Keratinocyte (primary cell): ENCODE measurements around the gene GPC5. TPM values are rescaled to one million over a fixed set of nuclear protein-coding genes. Genes with fewer than 3 reads are reported as not detected.

Experiments used
- DNase-seq: peaks from one replicate; pipeline ENCODE4 v3.0.0-alpha.2; 2011; ENCODE audit warnings: low read depth, missing footprints, low spot score
- FAIRE-seq: peaks from 2 replicates; lab custom pipeline; 2011; peaks lifted over from hg19 to GRCh38; lab: Jason Lieb, UNC
- H2AFZ ChIP-seq: 2 replicates; pipeline ENCODE4 v1.6.0; 2012; ENCODE audit warnings: low read length, control low read depth, inconsistent platforms; ENCODE audit not compliant: control insufficient read depth
- H3K27ac ChIP-seq: 2 replicates; pipeline ENCODE4 v1.5.1; 2011; ENCODE audit warnings: low read length; ENCODE audit not compliant: control insufficient read depth, insufficient read depth
- H3K27me3 ChIP-seq: 3 replicates; pipeline ENCODE4 v1.6.0; 2011; ENCODE audit warnings: low read length; ENCODE audit not compliant: control insufficient read depth, insufficient read depth; ENCODE audit errors: extremely low read depth
- H3K36me3 ChIP-seq, 2 experiments: 2 replicates in 1 of 2; 3 replicates in 1 of 2; pipeline ENCODE4 v1.5.1; 2011; ENCODE audit warnings: low read length in 2 of 2, mild to moderate bottlenecking in 1 of 2; ENCODE audit not compliant: control insufficient read depth in 2 of 2, insufficient read depth in 2 of 2; ENCODE audit errors: extremely low read depth in 1 of 2
- H3K4me1 ChIP-seq: 3 replicates; pipeline ENCODE4 v1.5.1; 2011; ENCODE audit warnings: low read length; ENCODE audit not compliant: control insufficient read depth, insufficient read depth; ENCODE audit errors: extremely low read depth
- H3K4me2 ChIP-seq: 3 replicates; pipeline ENCODE4 v1.6.0; 2011; ENCODE audit warnings: low read depth, low read length; ENCODE audit not compliant: control insufficient read depth, insufficient read depth; ENCODE audit errors: extremely low read depth
- H3K4me3 ChIP-seq, 3 experiments: fragments of 200-600 bp in 1 of 3; sonication (generic) in 1 of 3; 2 replicates in 2 of 3; 3 replicates in 1 of 3; pipeline ENCODE4 v1.5.1; 2011 to 2016; ENCODE audit warnings: low read length in 3 of 3, mild to moderate bottlenecking in 3 of 3, control low read depth in 2 of 3, inconsistent platforms in 1 of 3, low read depth in 1 of 3, mixed read lengths in 1 of 3, mixed run types in 1 of 3, moderate library complexity in 1 of 3; ENCODE audit not compliant: control insufficient read depth in 2 of 3, insufficient read depth in 2 of 3; ENCODE audit errors: extremely low read depth in 1 of 3
- H3K79me2 ChIP-seq: 2 replicates; pipeline ENCODE4 v1.6.0; 2012; ENCODE audit warnings: low read length; ENCODE audit not compliant: control insufficient read depth, insufficient read depth
- H3K9ac ChIP-seq: 3 replicates; pipeline ENCODE4 v1.6.0; 2011; ENCODE audit warnings: low read length; ENCODE audit not compliant: control insufficient read depth, insufficient read depth; ENCODE audit errors: extremely low read depth
- H3K9me1 ChIP-seq: 3 replicates; pipeline ENCODE4 v1.6.0; 2011; ENCODE audit warnings: low read length; ENCODE audit not compliant: control insufficient read depth, insufficient read depth; ENCODE audit errors: extremely low read depth
- H3K9me3 ChIP-seq: 2 replicates; pipeline ENCODE4 v1.5.1; 2012; ENCODE audit warnings: low read depth, low read length; ENCODE audit not compliant: control insufficient read depth
- H4K20me1 ChIP-seq: 3 replicates; pipeline ENCODE4 v1.6.0; 2011; ENCODE audit warnings: low read length; ENCODE audit not compliant: control insufficient read depth, insufficient read depth; ENCODE audit errors: extremely low read depth
- CTCF ChIP-seq, 3 experiments: IDR thresholded peaks in 1 of 3; conservative IDR thresholded peaks in 1 of 3; optimal IDR thresholded peaks in 1 of 3; 2 replicates in 2 of 3; 3 replicates in 1 of 3; pipeline versions ENCODE3 to v1.5.1; 2011; ENCODE audit warnings: low read length in 3 of 3, mild to moderate bottlenecking in 3 of 3, moderate library complexity in 2 of 3, control low read depth in 1 of 3, inconsistent platforms in 1 of 3; ENCODE audit not compliant: insufficient read depth in 2 of 3; ENCODE audit errors: extremely low read depth in 1 of 3
- EZH2 ChIP-seq: IDR thresholded peaks from one replicate; pipeline ENCODE4 v1.6.1; 2012; ENCODE audit warnings: inconsistent platforms, mild to moderate bottlenecking, low read length, moderate library complexity
- dilution Hi-C: fragments of 300-500 bp; cut with MboI; formaldehyde crosslinking; loops from one replicate; pipeline ENCODE4 v1.7.0; 2020; ENCODE audit warnings: low sequenced_read_pairs; ENCODE audit not compliant: extremely low pct_ligation_motif_present
- polyA plus RNA-seq, 5 experiments: library from polyadenylated mRNA; depleted of rRNA in 3 of 5; stranded (reverse) in 3 of 5; stranded (forward) in 1 of 5; unstranded in 1 of 5; fragments of >200 nt; gene quantifications; 1 replicate in 1 of 5; 2 replicates in 3 of 5; 3 replicates in 1 of 5; pipeline versions ENCODE4 v1.2.1 to v1.2.3, GENCODE V29; 2011 to 2012; ENCODE audit warnings: missing spikeins in 2 of 5, low read depth in 1 of 5, low replicate concordance in 1 of 5

GPC5 gene
- polyA plus RNA-seq, 1 donor (not counting 4 experiments of a cell fraction or from before 2014, with no cell fraction given) = 0.10 TPM

DNA sequence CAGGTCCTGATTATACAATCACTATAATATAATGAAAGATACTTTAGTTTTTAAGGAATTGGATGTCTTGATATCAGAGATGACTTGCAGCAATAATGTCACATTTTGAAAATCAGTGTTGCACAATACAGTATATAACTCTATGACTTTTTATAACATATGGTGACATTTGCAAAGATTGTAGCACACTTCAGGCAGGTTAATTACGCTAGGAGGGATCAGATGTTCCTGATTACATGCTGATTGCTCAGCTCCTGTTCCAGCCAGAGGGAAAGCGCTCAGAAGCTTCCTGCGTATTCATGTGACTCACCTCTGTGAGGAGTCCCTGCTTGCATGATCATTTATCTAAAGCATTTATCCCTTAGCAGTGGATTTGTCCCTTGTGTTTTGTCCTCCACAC is 265.6 kb downstream of the GPC5 start:
- Histone ChIP-seq H4K20me1 (no peaks in the 10 kb centered on the region), H3K4me3 (no peak overlapping the region), H2AFZ (no peak overlapping the region), H3K79me2 (no peaks in the 10 kb centered on the region), H3K27me3 (no peaks in the 10 kb centered on the region), H3K27ac (no peak overlapping the region), H3K36me3 (no peaks in the 10 kb centered on the region), H3K4me1 (no peaks in the 10 kb centered on the region), H3K9me3 (no peaks in the 10 kb centered on the region), H3K9me1 (no peaks in the 10 kb centered on the region), H3K4me2 (no peak overlapping the region), H3K9ac (no peak overlapping the region)
- DNase-seq = no peak
- TF ChIP-seq CTCF (optimal IDR thresholded peaks at IDR 0.05 in 1 of 3, IDR thresholded peaks at IDR 0.05 in 1 of 3, conservative IDR thresholded peaks at IDR 0.05 in 1 of 3; ENCODE audit: extremely low read depth in 1 of 3, insufficient read depth in 2 of 3, low read length in 3 of 3) (no peak), EZH2 (no peak)
- dilution Hi-C loops = no loop called here
- FAIRE-seq = no peak

DNA sequence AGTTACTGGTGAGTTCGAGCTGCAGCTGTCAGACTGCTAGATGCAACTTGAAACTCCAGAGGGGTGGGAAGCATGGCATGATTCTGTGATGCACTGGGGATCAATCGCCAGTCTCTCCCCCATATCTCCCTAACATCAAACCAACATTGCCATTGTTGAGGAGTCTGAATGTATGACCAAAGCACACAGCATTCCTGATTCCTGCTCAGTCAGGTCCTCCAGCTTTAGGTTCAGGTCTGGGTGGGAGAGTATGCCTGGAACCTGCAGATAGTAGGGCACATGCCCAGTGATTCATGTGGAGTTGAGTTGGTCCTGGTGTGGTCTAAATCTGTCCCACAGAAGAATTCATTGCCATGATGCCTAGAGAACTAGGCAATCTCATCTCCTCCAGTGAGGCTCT is 269.1 kb downstream of the GPC5 start:
- H3K36me3 ChIP-seq = no peaks in the 10 kb centered on the region
- H3K79me2 ChIP-seq = no peaks in the 10 kb centered on the region
- no peak overlapping the region for H3K9ac ChIP-seq
- dilution Hi-C loops = no loop called here
- no peak overlapping the region for H3K4me2 ChIP-seq
- H3K9me3 ChIP-seq = no peaks in the 10 kb centered on the region
- H4K20me1 ChIP-seq = no peaks in the 10 kb centered on the region
- no peaks in the 10 kb centered on the region for H3K4me1 ChIP-seq
- no peak overlapping the region for H3K4me3 ChIP-seq
- no peak for TF ChIP-seq EZH2
- no peak for TF ChIP-seq CTCF (optimal IDR thresholded peaks at IDR 0.05 in 1 of 3, IDR thresholded peaks at IDR 0.05 in 1 of 3, conservative IDR thresholded peaks at IDR 0.05 in 1 of 3; ENCODE audit: extremely low read depth in 1 of 3, insufficient read depth in 2 of 3, low read length in 3 of 3)
- H2AFZ ChIP-seq = no peak overlapping the region
- no peak for DNase-seq
- no peak overlapping the region for H3K27ac ChIP-seq
- no peak for FAIRE-seq
- no peaks in the 10 kb centered on the region for H3K27me3 ChIP-seq
- H3K9me1 ChIP-seq = no peaks in the 10 kb centered on the region
